SK-N-SH treated with all-trans-retinoic acid at 6 μM for 48 hours (cell line): ENCODE results near the gene MICU2.

Experiments
- ATAC-seq: fragments of 200-7000 bp; cut with Tn5 transposase; 3 replicates; pipeline ENCODE4 v1.9.1; 2020; ENCODE audit warnings: mild to moderate bottlenecking, moderate library complexity
- BACH2 ChIP-seq: fragments of 250-450 bp; sonication (Bioruptor Pico); IDR thresholded peaks from 2 replicates; pipeline ENCODE4 v1.9.0; 2021; ENCODE audit warnings: mild to moderate bottlenecking, borderline replicate concordance
- CSDC2 ChIP-seq: fragments of 250-450 bp; sonication (Bioruptor Pico); IDR thresholded peaks from 2 replicates; pipeline ENCODE4 v1.5.0; 2020; ENCODE audit warnings: mild to moderate bottlenecking, moderate library complexity
- ESRRG ChIP-seq: fragments of 250-450 bp; sonication (Bioruptor Pico); IDR thresholded peaks from 2 replicates; pipeline ENCODE4 v1.6.1; 2021; ENCODE audit warnings: mild to moderate bottlenecking
- GLIS3 ChIP-seq: fragments of 250-450 bp; sonication (Bioruptor Pico); IDR thresholded peaks from 2 replicates; pipeline ENCODE4 v1.5.0; 2020; ENCODE audit warnings: mild to moderate bottlenecking, moderate library complexity
- ISL1 ChIP-seq: fragments of 250-450 bp; sonication (Bioruptor Pico); IDR thresholded peaks from 2 replicates; pipeline ENCODE4 v2.1.2; 2022; ENCODE audit warnings: mild to moderate bottlenecking, moderate library complexity
- OSR1 ChIP-seq: fragments of 250-450 bp; sonication (Bioruptor Pico); IDR thresholded peaks from 2 replicates; pipeline ENCODE4 v1.8.0; 2022; ENCODE audit warnings: moderate library complexity, mild to moderate bottlenecking, inconsistent platforms
- PPARA ChIP-seq: fragments of 250-450 bp; sonication (Bioruptor Pico); IDR thresholded peaks from 2 replicates; pipeline ENCODE4 v1.5.0; 2020; ENCODE audit warnings: mild to moderate bottlenecking, borderline replicate concordance
- RARB ChIP-seq: fragments of 250-450 bp; sonication (Bioruptor Pico); IDR thresholded peaks from 2 replicates; pipeline ENCODE4 v1.8.0; 2021; ENCODE audit warnings: mild to moderate bottlenecking, moderate library complexity
- TOX ChIP-seq: fragments of 250-450 bp; sonication (Bioruptor Pico); IDR thresholded peaks from 2 replicates; pipeline ENCODE4 v1.8.0; 2021; ENCODE audit warnings: mild to moderate bottlenecking, moderate library complexity, borderline replicate concordance
- ZC3H10 ChIP-seq: fragments of 250-450 bp; sonication (Bioruptor Pico); IDR thresholded peaks from 2 replicates; pipeline ENCODE4 v1.5.1; 2021; ENCODE audit warnings: mild to moderate bottlenecking, moderate library complexity
- ZFP30 ChIP-seq: fragments of 450-650 bp; formaldehyde crosslinking; IDR thresholded peaks from 2 replicates; pipeline ENCODE4 v1.5.0; 2022; ENCODE audit warnings: mild to moderate bottlenecking, moderate library complexity
- ZNF565 ChIP-seq: fragments of 450-650 bp; formaldehyde crosslinking; conservative IDR thresholded peaks from 2 replicates; pipeline ENCODE4 v1.5.0; 2020; ENCODE audit warnings: low read depth, mild to moderate bottlenecking, moderate library complexity
- ZNF70 ChIP-seq: fragments of 450-650 bp; formaldehyde crosslinking; IDR thresholded peaks from 2 replicates; pipeline ENCODE4 v1.5.0; 2020; ENCODE audit warnings: mild to moderate bottlenecking, moderate library complexity
- TF ChIP-seq, protein P1 (sequence below): fragments of 250-450 bp; sonication (Bioruptor Pico); IDR thresholded peaks from 2 replicates; pipeline ENCODE4 v1.8.0; 2021; ENCODE audit warnings: low read depth, mild to moderate bottlenecking, moderate library complexity, borderline replicate concordance
- TF ChIP-seq, protein P2 (sequence below): fragments of 250-450 bp; sonication (Bioruptor Pico); IDR thresholded peaks from 2 replicates; pipeline ENCODE4 v1.5.1; 2021; ENCODE audit warnings: mild to moderate bottlenecking, moderate library complexity
- TF ChIP-seq, protein P3 (sequence below): fragments of 250-450 bp; sonication (Bioruptor Pico); IDR thresholded peaks from 2 replicates; pipeline ENCODE4 v1.5.0; 2020; ENCODE audit warnings: mild to moderate bottlenecking, moderate library complexity
- TF ChIP-seq, protein P4 (sequence below): fragments of 250-450 bp; sonication (Bioruptor Pico); IDR thresholded peaks from 2 replicates; pipeline ENCODE4 v1.8.0; 2020; ENCODE audit warnings: mild to moderate bottlenecking, moderate library complexity, borderline replicate concordance
- TF ChIP-seq, protein P5 (sequence below): fragments of 250-450 bp; sonication (Bioruptor Pico); IDR thresholded peaks from 2 replicates; pipeline ENCODE4 v1.5.1; 2020; ENCODE audit warnings: low read depth, mild to moderate bottlenecking, moderate library complexity

MICU2 gene

DNA sequence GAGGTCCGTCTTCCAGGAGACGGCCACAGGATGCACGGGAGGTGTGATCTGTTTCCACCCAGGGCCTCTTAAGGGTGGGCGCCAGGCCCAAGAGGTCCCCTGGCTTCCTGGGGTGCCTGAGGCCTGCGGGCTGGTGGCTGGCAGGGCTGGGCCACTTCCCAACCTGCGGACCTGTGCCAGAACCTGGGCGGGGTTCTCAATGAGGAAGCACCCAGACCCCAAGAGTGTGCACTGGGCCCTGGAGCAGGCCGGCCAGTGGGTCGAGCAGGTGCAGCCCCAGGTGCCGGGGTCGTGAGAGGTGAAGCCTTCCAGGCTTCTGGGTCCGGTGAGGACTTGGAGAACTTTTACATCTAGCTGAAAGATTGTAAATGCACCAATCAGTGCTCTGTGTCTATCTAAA is 6.7 kb upstream of the MICU2 start:
- no peak for ATAC-seq
- TF ChIP-seq GLIS3 (CRISPR knock-in tag): no peak

DNA sequence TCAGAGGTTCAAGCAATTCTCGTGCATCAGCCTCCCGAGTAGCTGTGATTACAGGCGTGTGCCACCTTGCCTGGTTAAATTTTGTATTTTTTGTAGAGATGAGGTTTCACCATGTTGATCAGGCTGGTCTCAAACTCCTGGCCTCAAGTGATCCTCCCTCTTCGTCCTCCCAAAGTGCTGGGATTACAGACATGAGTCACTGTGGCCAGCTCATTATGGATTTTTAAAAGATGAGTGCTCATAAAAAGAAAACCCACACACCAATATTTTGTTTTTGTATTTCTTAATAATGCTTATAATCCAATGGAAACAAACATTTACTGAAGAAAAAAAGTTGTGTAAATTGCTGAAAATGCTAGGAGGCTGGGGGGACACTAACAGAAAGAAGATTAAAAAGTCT is 5.0 kb upstream of the MICU2 start:
- ATAC-seq: no peak

DNA sequence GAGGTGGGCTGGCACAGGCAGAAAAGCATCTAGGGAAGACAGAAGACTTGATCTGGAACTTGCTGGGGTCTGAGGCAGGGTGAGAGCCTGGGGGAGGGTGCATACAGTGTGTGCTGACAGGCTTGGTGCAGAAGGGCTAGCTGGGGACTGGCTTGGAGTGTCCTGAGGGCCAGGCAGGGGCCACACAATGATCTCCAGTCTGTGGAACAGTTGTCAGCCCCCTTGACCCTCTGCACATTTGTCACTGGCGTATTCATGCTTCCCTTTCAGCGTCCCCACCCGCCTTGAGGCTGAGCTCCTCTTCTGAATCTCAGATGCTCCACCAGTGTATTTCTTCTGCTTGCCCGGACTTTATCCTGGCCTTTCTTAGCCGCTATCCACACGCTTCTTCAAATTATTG is 2.8 kb upstream of the MICU2 start:
- TF ChIP-seq, protein P1, sequence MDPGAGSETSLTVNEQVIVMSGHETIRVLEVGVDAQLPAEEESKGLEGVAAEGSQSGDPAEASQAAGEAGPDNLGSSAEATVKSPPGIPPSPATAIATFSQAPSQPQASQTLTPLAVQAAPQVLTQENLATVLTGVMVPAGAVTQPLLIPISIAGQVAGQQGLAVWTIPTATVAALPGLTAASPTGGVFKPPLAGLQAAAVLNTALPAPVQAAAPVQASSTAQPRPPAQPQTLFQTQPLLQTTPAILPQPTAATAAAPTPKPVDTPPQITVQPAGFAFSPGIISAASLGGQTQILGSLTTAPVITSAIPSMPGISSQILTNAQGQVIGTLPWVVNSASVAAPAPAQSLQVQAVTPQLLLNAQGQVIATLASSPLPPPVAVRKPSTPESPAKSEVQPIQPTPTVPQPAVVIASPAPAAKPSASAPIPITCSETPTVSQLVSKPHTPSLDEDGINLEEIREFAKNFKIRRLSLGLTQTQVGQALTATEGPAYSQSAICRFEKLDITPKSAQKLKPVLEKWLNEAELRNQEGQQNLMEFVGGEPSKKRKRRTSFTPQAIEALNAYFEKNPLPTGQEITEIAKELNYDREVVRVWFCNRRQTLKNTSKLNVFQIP: no peak
- TF ChIP-seq PPARA (CRISPR knock-in tag) (no peak), TOX (no peak), OSR1 (CRISPR knock-in tag) (no peak), ZNF565 (CRISPR knock-in tag) (no peak), CSDC2 (CRISPR knock-in tag) (no peak)
- no peak for ATAC-seq

More for the DNA sequence above, 5.0 kb upstream of the MICU2 start:
- TF ChIP-seq, protein P2, sequence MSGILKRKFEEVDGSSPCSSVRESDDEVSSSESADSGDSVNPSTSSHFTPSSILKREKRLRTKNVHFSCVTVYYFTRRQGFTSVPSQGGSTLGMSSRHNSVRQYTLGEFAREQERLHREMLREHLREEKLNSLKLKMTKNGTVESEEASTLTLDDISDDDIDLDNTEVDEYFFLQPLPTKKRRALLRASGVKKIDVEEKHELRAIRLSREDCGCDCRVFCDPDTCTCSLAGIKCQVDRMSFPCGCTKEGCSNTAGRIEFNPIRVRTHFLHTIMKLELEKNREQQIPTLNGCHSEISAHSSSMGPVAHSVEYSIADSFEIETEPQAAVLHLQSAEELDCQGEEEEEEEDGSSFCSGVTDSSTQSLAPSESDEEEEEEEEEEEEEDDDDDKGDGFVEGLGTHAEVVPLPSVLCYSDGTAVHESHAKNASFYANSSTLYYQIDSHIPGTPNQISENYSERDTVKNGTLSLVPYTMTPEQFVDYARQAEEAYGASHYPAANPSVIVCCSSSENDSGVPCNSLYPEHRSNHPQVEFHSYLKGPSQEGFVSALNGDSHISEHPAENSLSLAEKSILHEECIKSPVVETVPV (CRISPR knock-in tag): no peak
- TF ChIP-seq OSR1 (CRISPR knock-in tag) (no peak), TOX (no peak), ESRRG (CRISPR knock-in tag) (no peak), BACH2 (CRISPR knock-in tag) (no peak), ZC3H10 (CRISPR knock-in tag) (no peak), RARB (no peak)

DNA sequence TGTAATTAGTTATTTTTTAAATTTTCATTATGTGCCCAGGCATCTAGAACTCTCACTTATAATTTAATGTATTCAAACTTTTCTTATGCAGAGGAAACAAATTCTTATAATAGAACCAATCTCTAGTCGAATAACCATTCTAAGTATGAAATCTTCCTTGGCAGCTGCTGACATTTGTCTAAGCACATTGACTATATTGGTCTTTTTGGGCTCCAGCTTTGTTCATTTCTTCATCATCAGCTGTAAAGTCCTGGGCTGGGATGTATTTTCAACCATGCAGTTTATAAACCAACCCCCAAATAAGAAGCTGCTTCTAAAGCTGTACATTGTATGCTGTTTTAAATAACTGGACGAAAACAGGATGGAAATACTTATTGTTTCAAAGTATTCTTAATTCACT is 2.3 kb upstream of the MICU2 start:
- ATAC-seq: no peak
- TF ChIP-seq, protein P2 (CRISPR knock-in tag): no peak
- no peak for TF ChIP-seq ZNF70 (CRISPR knock-in tag)
- TF ChIP-seq ESRRG (CRISPR knock-in tag): no peak
- TF ChIP-seq, protein P3, sequence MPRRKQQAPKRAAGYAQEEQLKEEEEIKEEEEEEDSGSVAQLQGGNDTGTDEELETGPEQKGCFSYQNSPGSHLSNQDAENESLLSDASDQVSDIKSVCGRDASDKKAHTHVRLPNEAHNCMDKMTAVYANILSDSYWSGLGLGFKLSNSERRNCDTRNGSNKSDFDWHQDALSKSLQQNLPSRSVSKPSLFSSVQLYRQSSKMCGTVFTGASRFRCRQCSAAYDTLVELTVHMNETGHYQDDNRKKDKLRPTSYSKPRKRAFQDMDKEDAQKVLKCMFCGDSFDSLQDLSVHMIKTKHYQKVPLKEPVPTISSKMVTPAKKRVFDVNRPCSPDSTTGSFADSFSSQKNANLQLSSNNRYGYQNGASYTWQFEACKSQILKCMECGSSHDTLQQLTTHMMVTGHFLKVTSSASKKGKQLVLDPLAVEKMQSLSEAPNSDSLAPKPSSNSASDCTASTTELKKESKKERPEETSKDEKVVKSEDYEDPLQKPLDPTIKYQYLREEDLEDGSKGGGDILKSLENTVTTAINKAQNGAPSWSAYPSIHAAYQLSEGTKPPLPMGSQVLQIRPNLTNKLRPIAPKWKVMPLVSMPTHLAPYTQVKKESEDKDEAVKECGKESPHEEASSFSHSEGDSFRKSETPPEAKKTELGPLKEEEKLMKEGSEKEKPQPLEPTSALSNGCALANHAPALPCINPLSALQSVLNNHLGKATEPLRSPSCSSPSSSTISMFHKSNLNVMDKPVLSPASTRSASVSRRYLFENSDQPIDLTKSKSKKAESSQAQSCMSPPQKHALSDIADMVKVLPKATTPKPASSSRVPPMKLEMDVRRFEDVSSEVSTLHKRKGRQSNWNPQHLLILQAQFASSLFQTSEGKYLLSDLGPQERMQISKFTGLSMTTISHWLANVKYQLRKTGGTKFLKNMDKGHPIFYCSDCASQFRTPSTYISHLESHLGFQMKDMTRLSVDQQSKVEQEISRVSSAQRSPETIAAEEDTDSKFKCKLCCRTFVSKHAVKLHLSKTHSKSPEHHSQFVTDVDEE: no peak
- TF ChIP-seq, protein P4, sequence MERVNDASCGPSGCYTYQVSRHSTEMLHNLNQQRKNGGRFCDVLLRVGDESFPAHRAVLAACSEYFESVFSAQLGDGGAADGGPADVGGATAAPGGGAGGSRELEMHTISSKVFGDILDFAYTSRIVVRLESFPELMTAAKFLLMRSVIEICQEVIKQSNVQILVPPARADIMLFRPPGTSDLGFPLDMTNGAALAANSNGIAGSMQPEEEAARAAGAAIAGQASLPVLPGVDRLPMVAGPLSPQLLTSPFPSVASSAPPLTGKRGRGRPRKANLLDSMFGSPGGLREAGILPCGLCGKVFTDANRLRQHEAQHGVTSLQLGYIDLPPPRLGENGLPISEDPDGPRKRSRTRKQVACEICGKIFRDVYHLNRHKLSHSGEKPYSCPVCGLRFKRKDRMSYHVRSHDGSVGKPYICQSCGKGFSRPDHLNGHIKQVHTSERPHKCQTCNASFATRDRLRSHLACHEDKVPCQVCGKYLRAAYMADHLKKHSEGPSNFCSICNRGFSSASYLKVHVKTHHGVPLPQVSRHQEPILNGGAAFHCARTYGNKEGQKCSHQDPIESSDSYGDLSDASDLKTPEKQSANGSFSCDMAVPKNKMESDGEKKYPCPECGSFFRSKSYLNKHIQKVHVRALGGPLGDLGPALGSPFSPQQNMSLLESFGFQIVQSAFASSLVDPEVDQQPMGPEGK (CRISPR knock-in tag): no peak
- TF ChIP-seq OSR1 (CRISPR knock-in tag): no peak
- no peak for TF ChIP-seq ZC3H10 (CRISPR knock-in tag)
- TF ChIP-seq ZFP30: no peak
- no peak for TF ChIP-seq ISL1 (CRISPR knock-in tag)
- no peak for TF ChIP-seq TOX
- TF ChIP-seq GLIS3 (CRISPR knock-in tag): no peak
- TF ChIP-seq, protein P5, sequence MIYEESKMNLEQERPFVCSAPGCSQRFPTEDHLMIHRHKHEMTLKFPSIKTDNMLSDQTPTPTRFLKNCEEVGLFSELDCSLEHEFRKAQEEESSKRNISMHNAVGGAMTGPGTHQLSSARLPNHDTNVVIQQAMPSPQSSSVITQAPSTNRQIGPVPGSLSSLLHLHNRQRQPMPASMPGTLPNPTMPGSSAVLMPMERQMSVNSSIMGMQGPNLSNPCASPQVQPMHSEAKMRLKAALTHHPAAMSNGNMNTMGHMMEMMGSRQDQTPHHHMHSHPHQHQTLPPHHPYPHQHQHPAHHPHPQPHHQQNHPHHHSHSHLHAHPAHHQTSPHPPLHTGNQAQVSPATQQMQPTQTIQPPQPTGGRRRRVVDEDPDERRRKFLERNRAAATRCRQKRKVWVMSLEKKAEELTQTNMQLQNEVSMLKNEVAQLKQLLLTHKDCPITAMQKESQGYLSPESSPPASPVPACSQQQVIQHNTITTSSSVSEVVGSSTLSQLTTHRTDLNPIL (CRISPR knock-in tag): no peak
